Astrocyte of the cerebellum (primary cell): ENCODE data around the gene NRL.
A peak's percentile ranks its signal among the peaks of the same experiment; 100 is the strongest.

Experiments used
- DNase-seq: peaks from one replicate; pipeline ENCODE4 v3.0.0-alpha.2; 2011; ENCODE audit warnings: low read depth
- H3K4me3 ChIP-seq: 2 replicates; pipeline ENCODE4 v1.5.1; 2011; ENCODE audit warnings: mild to moderate bottlenecking, low read depth, low read length, moderate library complexity
- in situ Hi-C: cut with HindIII; loops from 2 replicates; pipeline ENCODE4 v1.10.0; 2017; ENCODE audit warnings: low sequenced_read_pairs
- TF ChIP-seq, protein P1 (sequence below): IDR thresholded peaks from 2 replicates; pipeline ENCODE4 v1.5.1; 2012; ENCODE audit warnings: low read length, low read depth, moderate library complexity, mild to moderate bottlenecking; ENCODE audit errors: missing control alignments

The NRL gene

DNA sequence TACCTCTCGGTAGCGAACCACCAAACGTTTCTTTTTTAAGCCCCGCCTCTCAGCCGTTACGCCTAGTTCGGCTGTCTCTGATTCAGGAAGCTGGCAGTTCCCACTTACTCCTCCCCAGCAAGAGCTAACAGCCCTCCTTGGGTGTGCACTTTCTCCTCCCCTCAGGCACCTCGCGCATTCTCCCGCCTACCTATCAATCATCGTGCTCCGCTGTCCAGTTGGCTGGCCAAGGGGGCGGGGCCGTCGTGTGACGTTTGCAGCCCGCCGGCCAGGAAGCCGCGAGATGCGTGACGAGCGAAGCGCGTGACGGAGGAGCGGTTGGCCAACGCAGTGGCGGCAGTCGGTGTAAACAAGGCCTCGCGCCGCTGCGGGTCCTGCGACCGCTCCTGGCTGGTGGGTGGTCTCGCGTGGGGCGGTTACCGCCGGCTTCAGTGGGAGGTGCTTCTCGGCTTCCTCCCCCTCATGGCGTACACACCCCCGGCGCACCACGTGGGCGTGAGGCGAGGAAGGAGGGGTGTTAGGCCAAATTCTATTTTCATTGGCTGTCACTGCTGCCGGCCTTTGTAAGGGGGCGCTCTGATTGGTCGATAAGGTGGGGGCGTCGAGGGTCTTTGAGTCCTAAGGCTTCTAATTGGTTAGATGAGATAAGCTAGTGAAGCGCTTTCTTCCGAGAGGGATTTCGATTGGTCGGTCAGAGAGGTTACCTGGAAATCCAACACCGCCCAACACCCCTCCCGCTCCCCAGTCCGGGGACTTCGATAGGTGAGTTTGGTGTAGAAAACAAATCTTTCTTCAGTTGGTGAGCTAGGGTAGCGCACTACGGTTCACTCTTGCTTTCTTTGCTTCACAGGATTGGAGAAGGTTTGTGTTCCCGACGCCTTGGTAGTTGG, at the start of gene NRL, which contains the start of gene DCAF11:
TSS of gene NRL (minus strand) at position 418 of the 890 bp plus-strand sequence. CDS start 32,101 bp downstream, outside the sequence.
TSS of gene DCAF11 (plus strand) at position 246 of the 890 bp plus-strand sequence. CDS start 818 bp downstream, outside the sequence.
- in situ Hi-C loops, result no loop called here
- DNase-seq, result peak; percentile 99
- TF ChIP-seq, protein P1, sequence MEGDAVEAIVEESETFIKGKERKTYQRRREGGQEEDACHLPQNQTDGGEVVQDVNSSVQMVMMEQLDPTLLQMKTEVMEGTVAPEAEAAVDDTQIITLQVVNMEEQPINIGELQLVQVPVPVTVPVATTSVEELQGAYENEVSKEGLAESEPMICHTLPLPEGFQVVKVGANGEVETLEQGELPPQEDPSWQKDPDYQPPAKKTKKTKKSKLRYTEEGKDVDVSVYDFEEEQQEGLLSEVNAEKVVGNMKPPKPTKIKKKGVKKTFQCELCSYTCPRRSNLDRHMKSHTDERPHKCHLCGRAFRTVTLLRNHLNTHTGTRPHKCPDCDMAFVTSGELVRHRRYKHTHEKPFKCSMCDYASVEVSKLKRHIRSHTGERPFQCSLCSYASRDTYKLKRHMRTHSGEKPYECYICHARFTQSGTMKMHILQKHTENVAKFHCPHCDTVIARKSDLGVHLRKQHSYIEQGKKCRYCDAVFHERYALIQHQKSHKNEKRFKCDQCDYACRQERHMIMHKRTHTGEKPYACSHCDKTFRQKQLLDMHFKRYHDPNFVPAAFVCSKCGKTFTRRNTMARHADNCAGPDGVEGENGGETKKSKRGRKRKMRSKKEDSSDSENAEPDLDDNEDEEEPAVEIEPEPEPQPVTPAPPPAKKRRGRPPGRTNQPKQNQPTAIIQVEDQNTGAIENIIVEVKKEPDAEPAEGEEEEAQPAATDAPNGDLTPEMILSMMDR, result no peak
- peak within 1 kb of the TSS; percentile 94 for H3K4me3 ChIP-seq

DNA sequence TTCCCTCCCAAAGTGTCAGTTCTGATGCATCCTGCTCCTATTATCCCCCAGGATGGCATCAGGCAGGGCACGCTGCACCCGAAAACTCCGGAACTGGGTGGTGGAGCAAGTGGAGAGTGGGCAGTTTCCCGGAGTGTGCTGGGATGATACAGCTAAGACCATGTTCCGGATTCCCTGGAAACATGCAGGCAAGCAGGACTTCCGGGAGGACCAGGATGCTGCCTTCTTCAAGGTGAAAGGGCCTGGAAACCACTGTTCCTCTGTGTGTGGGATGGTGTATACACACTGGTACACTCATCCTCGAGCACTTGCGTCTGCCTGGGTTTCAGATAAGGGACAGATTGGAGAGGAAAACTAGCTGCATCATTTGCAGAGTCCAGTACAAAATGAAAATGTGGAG, 47.3 kb upstream of the NRL start:
- in situ Hi-C loops, result no loop called here
- H3K4me3 ChIP-seq, result peak overlapping the region; percentile 93
- TF ChIP-seq, protein P1, result no peak
- DNase-seq, result no peak

DNA sequence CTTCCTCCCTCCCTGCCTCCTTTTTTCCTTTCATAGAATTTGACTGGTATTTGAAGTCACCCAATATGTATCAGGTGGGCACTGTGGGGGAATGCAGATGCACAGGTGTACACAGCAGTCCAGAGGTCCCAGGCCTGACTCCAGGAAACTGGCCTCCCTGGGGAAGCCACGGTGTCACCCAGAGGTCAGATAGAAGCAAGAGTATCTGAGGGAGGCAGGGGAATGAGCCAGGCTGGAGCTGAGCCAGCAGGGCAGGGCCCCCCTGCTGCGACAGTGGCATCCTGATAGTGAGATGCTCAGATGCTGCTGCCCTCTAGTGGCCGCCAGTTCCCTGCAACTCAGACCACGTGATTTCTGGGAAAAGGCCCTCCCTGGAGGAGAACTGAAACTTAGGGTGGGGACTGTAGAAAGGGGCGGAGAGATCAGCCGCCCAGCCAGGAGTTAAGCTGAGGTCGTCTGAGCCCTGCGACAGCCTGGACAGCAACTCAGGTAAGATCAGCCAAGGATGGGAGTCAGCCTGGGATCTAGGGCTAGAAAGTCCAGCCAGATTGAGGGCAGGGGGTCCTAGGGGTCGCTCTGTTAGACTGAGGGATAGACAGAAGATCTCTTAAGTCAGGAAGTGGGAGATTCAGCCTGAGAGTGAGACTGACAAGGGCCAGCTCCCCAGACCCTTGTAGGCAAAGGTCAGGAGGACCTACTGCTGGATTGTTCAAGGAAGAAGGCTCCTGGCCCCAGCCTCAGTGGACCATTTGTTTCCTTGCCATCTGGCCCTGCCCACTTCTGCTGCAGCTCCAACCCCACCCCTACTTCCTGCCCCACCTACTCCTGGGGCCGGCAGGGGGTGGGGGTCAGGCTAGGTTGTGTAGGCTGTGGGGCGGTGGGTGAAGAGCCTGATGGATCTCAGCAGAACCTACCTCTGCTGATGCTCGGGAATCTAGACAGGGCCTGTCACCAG, 46.4 kb upstream of the NRL start, which contains the start of gene IRF9:
TSS of gene IRF9 (plus strand) at position 416 of the 955 bp plus-strand sequence. CDS start 880 bp downstream, outside the sequence.
- in situ Hi-C loops, result no loop called here
- H3K4me3 ChIP-seq, result peak within 1 kb of the TSS; percentile 93
- DNase-seq, result peak; percentile 87
- TF ChIP-seq, protein P1, result peak; percentile 91

DNA sequence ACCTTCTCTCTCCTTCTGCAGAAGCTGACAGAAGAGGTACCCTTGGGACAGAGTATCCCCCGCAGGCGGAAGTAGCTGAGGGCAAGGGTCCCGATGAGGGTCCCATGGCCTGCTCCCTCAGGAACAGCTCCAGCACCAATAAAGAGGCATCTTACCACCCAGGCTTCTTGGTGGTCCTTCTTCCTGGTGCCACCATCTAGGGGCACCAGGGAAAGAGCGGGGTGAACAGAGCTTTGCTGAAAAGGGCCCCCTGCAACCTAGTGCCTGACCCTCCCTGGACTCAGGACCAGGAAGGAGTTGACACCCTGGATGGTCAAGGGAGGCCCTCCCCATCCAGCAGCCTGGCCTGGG, 45.7 kb upstream of the NRL start:
- in situ Hi-C loops, result no loop called here
- no peak for DNase-seq
- TF ChIP-seq, protein P1, result no peak
- no peak overlapping the region for H3K4me3 ChIP-seq

DNA sequence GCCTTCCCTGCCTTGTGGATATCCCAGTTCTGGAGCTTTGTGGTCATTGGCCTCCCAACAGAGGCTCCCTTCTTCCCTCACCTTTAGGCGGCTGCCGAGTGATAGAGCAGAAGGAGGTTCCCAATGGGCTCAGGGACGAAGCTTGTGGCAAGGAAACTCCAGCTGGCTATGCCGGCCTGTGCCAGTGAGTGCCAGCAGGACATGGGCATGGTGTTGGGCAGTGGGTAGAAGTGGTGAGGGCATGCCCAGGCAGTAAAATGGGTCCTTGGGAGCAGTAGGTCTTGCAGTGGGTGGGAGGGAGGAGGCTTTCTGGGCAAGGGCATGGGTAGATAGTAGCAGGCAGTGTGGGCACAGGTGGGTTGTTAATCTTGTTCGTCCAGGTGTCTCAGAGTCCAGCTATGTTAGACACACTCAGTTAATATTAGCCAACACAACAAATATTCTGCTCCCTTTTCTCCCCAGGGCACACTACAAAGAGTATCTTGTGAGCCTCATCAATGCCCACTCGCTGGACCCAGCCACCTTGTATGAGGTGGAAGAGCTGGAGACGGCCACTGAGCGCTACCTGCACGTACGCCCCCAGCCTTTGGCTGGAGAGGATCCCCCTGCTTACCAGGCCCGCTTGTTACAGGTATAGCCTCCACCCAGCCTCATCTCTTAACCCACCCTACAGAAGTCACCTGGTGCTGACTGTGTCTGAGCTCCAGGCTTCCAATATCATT, 45.2 kb upstream of the NRL start:
- no peak overlapping the region for H3K4me3 ChIP-seq
- TF ChIP-seq, protein P1, result no peak
- no peak for DNase-seq
- in situ Hi-C loops, result no loop called here
